CD4-positive, alpha-beta memory T cell (primary cell): ENCODE measurements around the gene ADGRA3. TPM values are rescaled to one million over a fixed set of nuclear protein-coding genes. Genes with fewer than 3 reads are reported as not detected.
"Not testable (repeated sequence)": the region's sequence is repeated elsewhere in the genome, so short reads cannot be mapped to it uniquely, and the experiment has no call there.

Source experiments
- CTCF ChIA-PET: fragments of 350-600 bp; sonication (Branson Sonifier 250); formaldehyde crosslinking; loops from one replicate; lab custom pipeline; 2021; ENCODE audit warnings: inconsistent platforms; ENCODE audit not compliant: partially characterized antibody; lab: Charles Lee
- POLR2A ChIA-PET: fragments of 350-600 bp; sonication (Branson Sonifier 250); formaldehyde crosslinking; loops from one replicate; lab custom pipeline; 2021; ENCODE audit not compliant: partially characterized antibody; lab: Charles Lee
- DNase-seq, 5 donors: peaks; one replicate each; pipeline versions ENCODE4 v3.0.0 to v3.0.0-alpha.2; 2020 to 2022; ENCODE audit warnings: mixed read lengths in 1 of 5
- H3K27ac ChIP-seq: one replicate; pipeline ENCODE4 v1.7.0; 2013; ENCODE audit warnings: low read depth, low read length
- H3K27me3 ChIP-seq: 2 replicates; pipeline ENCODE4 v1.7.0; 2013; ENCODE audit warnings: mild to moderate bottlenecking, low read length, moderate library complexity; ENCODE audit not compliant: insufficient read depth
- H3K36me3 ChIP-seq: 2 replicates; pipeline ENCODE4 v1.7.0; 2013; ENCODE audit warnings: mild to moderate bottlenecking, low read length, moderate library complexity; ENCODE audit not compliant: insufficient read depth
- H3K4me1 ChIP-seq: 2 replicates; pipeline ENCODE4 v1.7.0; 2013; ENCODE audit warnings: mild to moderate bottlenecking, low read length, moderate library complexity; ENCODE audit not compliant: insufficient read depth
- H3K4me3 ChIP-seq, 2 donors: one replicate each; pipeline ENCODE4 v1.7.0; 2013; ENCODE audit warnings: low read length in 2 of 2, mild to moderate bottlenecking in 1 of 2
- H3K9me3 ChIP-seq, 2 donors: one replicate each; pipeline ENCODE4 v1.7.0; 2013; ENCODE audit warnings: low read length in 2 of 2, control low read depth in 1 of 2; ENCODE audit not compliant: control insufficient read depth in 1 of 2
- H3K27ac Mint-ChIP-seq, 7 donors: one replicate each; pipeline ENCODE4 v1.8.0; 2020 to 2021; ENCODE audit warnings: mixed read lengths in 7 of 7, mild to moderate bottlenecking in 6 of 7, inconsistent platforms in 3 of 7, moderate library complexity in 3 of 7
- H3K27me3 Mint-ChIP-seq, 2 donors: one replicate each; pipeline ENCODE4 v1.8.0; 2020 to 2021; ENCODE audit warnings: mixed read lengths in 2 of 2
- H3K36me3 Mint-ChIP-seq, 2 donors: one replicate each; pipeline ENCODE4 v1.8.0; 2020 to 2021; ENCODE audit warnings: mixed read lengths in 2 of 2, inconsistent platforms in 1 of 2, mild to moderate bottlenecking in 1 of 2
- H3K4me1 Mint-ChIP-seq, 4 donors: one replicate each; pipeline ENCODE4 v1.8.0; 2020 to 2021; ENCODE audit warnings: mixed read lengths in 4 of 4, mild to moderate bottlenecking in 1 of 4
- H3K4me3 Mint-ChIP-seq, 8 donors: one replicate each; pipeline ENCODE4 v1.8.0; 2020 to 2021; ENCODE audit warnings: mixed read lengths in 8 of 8, mild to moderate bottlenecking in 7 of 8, moderate library complexity in 6 of 8, inconsistent platforms in 3 of 8
- H3K9me3 Mint-ChIP-seq, 8 donors: one replicate each; pipeline ENCODE4 v1.8.0; 2020 to 2021; ENCODE audit warnings: mixed read lengths in 8 of 8, mild to moderate bottlenecking in 5 of 8, inconsistent platforms in 3 of 8, moderate library complexity in 1 of 8
- intact Hi-C: fragments of 100-400 bp; cut with micrococcal nuclease; formaldehyde crosslinking; loops from one replicate; pipeline ENCODE4 v1.15.1; 2023
- polyA plus RNA-seq, 2 donors: library from polyadenylated mRNA; unstranded; fragments of 300-500 nt; fragmentation: Illumina TruSeq; gene quantifications; one replicate each; pipeline ENCODE4 v1.2.3, GENCODE V29; 2021
- total RNA-seq, 2 experiments: library from RNA; stranded (reverse); gene quantifications; one replicate each; pipeline ENCODE4 v1.2.3, GENCODE V29; 2021

ADGRA3 gene
- total and polyA plus RNA-seq, 4 experiments from 2014 or later = 0.09 to 0.30 (median 0.20) TPM; not detected in 1

DNA sequence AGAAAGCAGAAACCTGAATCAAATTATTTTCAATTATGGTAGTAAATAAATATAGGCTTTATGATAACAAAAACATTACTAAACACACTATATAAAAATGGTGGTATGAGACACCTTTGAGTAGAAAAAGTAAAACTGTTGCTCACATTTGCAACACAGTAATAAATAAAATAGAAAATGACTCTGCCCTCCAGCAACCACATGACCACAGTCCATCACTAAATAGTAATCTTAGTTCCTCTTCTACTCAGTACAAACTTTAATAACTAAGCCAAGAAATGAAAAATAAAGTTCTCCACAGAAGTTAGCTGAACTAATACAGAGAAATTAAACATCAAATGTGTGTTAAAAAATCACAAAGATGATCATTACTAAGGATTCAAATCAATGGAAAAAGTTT lies 108.5 kb downstream of the ADGRA3 start:
- H3K36me3 ChIP-seq = no peaks in the 10 kb centered on the region
- no peak overlapping the region for H3K4me3 ChIP-seq
- H3K27me3 Mint-ChIP-seq = no peaks in the 10 kb centered on the region
- H3K4me1 Mint-ChIP-seq = no peaks in the 10 kb centered on the region
- H3K9me3 Mint-ChIP-seq = peaks cover 0 to 11% (median under 1%) of the 10 kb centered on the region in 8 donors
- H3K9me3 ChIP-seq = no peaks in the 10 kb centered on the region
- no peak overlapping the region for H3K27ac Mint-ChIP-seq
- H3K4me3 Mint-ChIP-seq = no peak overlapping the region
- DNase-seq = no peak
- ChIA-PET POLR2A (no interaction called here), CTCF (interaction anchor here (1.1 kb wide), 1 partner anchor 283 kb away, joined by 3 read pairs; no protein-coding TSS in a partner anchor)
- no peaks in the 10 kb centered on the region for H3K4me1 ChIP-seq
- H3K36me3 Mint-ChIP-seq = no peaks in the 10 kb centered on the region
- H3K27me3 ChIP-seq = no peaks in the 10 kb centered on the region
- intact Hi-C loops = no loop called here
- no peak overlapping the region for H3K27ac ChIP-seq

DNA sequence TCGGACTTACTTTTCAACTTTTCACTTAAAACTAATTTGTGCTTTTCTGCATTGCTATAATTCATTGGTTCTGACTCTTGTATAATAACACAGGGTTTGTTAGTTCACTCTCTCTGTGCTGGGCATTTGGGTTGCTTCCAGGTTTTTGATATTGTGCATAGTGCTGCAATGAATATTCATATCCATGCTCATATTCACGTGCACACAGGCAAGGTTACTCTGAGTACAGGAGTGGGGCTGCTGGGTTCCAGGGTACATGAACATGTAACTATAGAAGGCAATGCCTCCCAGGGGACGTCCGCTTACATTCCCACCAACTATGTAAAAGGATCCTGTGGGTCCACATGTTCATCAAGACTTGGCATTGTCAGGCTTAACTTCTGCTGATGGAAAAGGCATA lies 117.2 kb downstream of the ADGRA3 start:
- Mint-ChIP-seq H3K9me3 (peaks cover 0 to 15% (median 3%) of the 10 kb centered on the region in 8 donors), H3K4me3 (no peak overlapping the region), H3K27me3 (no peaks in the 10 kb centered on the region), H3K4me1 (no peaks in the 10 kb centered on the region), H3K27ac (no peak overlapping the region), H3K36me3 (no peaks in the 10 kb centered on the region)
- no peaks in the 10 kb centered on the region for H3K9me3 ChIP-seq
- H3K36me3 ChIP-seq = no peaks in the 10 kb centered on the region
- no peak overlapping the region for H3K4me3 ChIP-seq
- ChIA-PET POLR2A (no interaction called here), CTCF (no interaction called here)
- H3K27me3 ChIP-seq = no peaks in the 10 kb centered on the region
- intact Hi-C loops = no loop called here
- no peak for DNase-seq
- no peaks in the 10 kb centered on the region for H3K4me1 ChIP-seq
- no peak overlapping the region for H3K27ac ChIP-seq

DNA sequence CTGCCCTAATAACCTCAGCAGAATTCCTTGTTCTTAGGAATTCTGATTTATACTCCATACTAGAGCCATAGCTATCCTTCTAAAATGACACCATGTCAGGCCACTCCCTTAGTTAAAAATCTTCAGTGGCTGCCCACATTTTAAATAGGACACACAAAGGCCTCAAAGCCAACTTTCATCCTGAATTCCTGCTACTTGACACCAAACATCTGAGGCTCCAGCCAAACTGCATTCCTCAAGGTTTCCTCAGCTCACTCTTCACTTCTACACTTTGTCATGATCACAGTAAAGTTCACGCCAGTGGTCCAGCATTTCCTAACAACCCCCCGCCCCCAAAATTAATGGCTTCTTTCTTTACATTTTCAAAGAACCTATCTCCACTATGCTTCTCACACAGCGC lies 124.3 kb downstream of the ADGRA3 start:
- CTCF ChIA-PET = interaction anchor here (1.2 to 1.6 kb wide), 2 partner anchors 14 to 603 kb away, joined by 3 to 5 read pairs; no protein-coding TSS in a partner anchor

DNA sequence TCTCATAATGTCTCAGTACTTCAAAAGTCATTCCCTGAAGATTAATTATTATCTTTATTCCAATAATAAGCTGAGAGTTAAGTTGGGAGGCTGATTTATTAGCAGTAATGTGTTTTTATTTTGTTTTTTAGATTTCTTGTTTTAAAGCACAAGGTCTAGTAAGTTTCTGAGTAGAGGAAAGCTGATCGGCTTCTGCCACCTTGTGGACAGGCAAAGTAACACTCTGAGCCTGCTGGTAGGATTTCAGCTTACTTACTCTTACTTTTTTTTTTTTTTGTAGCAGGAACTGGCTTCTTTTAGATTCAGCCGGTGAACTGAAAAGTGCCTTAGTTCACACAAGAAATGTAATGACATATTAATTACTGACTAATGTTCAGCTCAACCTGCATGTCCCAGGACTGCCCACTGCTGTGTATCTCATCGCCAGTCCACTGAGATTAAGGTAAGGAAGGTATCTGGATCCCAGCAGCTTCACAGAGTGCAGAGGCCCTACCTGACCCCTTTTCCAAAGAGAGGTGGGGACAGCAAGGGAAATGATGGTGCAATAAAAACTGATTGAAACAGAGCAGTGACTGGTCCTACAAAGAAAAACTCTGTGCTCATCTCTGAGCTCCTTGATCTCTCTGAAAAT lies 126.5 kb downstream of the ADGRA3 start:
- Mint-ChIP-seq H3K4me3 (no peak overlapping the region), H3K36me3 (no peaks in the 10 kb centered on the region), H3K4me1 (no peaks in the 10 kb centered on the region), H3K27ac (no peak overlapping the region), H3K9me3 (peaks cover 0 to 5% (median 0%) of the 10 kb centered on the region in 8 donors), H3K27me3 (no peaks in the 10 kb centered on the region)
- no peaks in the 10 kb centered on the region for H3K36me3 ChIP-seq
- H3K27me3 ChIP-seq = no peaks in the 10 kb centered on the region
- peak in 2 of 5 donors; percentile 5 to 18 for DNase-seq
- H3K27ac ChIP-seq = no peak overlapping the region
- ChIA-PET POLR2A (no interaction called here), CTCF (interaction anchor here (0.7 to 2.8 kb wide), 3 partner anchors 21 to 600 kb away, joined by 3 to 29 read pairs (median 8); no protein-coding TSS in a partner anchor)
- no peaks in the 10 kb centered on the region for H3K4me1 ChIP-seq
- intact Hi-C loops = no loop called here
- no peaks in the 10 kb centered on the region for H3K9me3 ChIP-seq
- H3K4me3 ChIP-seq = no peak overlapping the region

More for the DNA sequence above, 124.3 kb downstream of the ADGRA3 start:
- H3K27me3 Mint-ChIP-seq = no peaks in the 10 kb centered on the region
- DNase-seq = no peak
- Histone ChIP-seq H3K36me3 (no peaks in the 10 kb centered on the region), H3K27ac (no peak overlapping the region), H3K9me3 (no peaks in the 10 kb centered on the region), H3K27me3 (no peaks in the 10 kb centered on the region), H3K4me1 (no peaks in the 10 kb centered on the region), H3K4me3 (no peak overlapping the region)
- no peak overlapping the region for H3K27ac Mint-ChIP-seq
- H3K4me1 Mint-ChIP-seq = no peaks in the 10 kb centered on the region
- H3K9me3 Mint-ChIP-seq = peaks cover 0 to 5% (median 0%) of the 10 kb centered on the region in 8 donors
- H3K36me3 Mint-ChIP-seq = no peaks in the 10 kb centered on the region
- intact Hi-C loops = no loop called here
- no peak overlapping the region for H3K4me3 Mint-ChIP-seq
- POLR2A ChIA-PET = no interaction called here

DNA sequence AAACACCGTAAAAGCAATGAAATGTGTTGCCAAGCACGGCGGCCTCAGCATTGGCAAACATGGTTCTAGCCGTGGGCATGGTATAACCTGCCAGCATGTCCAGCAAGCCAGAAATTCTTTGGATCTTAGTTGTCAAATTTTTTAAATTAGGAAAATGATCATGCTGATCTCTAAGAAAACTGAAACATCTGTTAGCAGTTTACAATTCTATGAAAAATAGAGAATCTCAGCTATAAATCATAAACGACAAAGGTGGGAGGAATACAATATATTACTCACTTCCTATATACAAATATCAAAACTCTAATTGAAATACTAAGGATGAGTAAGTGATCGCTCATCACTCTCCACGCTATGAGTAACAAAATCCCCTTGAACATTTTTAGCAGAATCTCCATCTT lies 130.3 kb downstream of the ADGRA3 start:
- POLR2A ChIA-PET = no interaction called here
- Mint-ChIP-seq H3K4me3 (no peak overlapping the region), H3K36me3 (no peaks in the 10 kb centered on the region), H3K4me1 (no peaks in the 10 kb centered on the region), H3K27ac (no peak overlapping the region), H3K27me3 (no peaks in the 10 kb centered on the region), H3K9me3 (peaks cover 0 to 5% (median 0%) of the 10 kb centered on the region in 8 donors)
- Histone ChIP-seq H3K27me3 (no peaks in the 10 kb centered on the region), H3K9me3 (no peaks in the 10 kb centered on the region), H3K4me3 (no peak overlapping the region), H3K4me1 (no peaks in the 10 kb centered on the region), H3K27ac (no peak overlapping the region), H3K36me3 (no peaks in the 10 kb centered on the region)
- no peak for DNase-seq
- intact Hi-C loops = no loop called here
- CTCF ChIA-PET = no interaction called here

DNA sequence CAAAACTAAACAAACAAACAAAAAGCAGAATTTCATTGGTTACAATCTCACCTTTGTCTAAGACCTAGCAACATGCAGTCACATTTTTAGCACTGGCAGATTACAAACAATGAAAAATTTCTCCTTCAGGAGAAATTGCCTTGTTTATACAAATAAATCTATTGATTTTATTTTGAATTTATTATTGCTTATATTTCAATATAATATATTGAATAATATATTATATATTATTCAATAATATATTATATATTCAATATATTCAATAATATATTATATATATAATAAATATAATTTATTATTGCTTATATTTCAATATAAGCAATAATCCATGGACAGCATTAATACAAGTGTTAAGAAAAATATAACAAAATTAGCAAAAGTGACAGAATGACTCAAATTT lies 131.7 kb downstream of the ADGRA3 start:
- POLR2A ChIA-PET = no interaction called here
- intact Hi-C loops = no loop called here
- Histone ChIP-seq H3K36me3 (no peaks in the 10 kb centered on the region), H3K4me3 (no peak overlapping the region), H3K27me3 (no peaks in the 10 kb centered on the region), H3K9me3 (no peaks in the 10 kb centered on the region), H3K4me1 (no peaks in the 10 kb centered on the region), H3K27ac (no peak overlapping the region)
- Mint-ChIP-seq H3K9me3 (peaks cover 0 to 8% (median 0%) of the 10 kb centered on the region in 8 donors), H3K27me3 (no peaks in the 10 kb centered on the region), H3K4me1 (no peaks in the 10 kb centered on the region), H3K4me3 (no peak overlapping the region), H3K36me3 (no peaks in the 10 kb centered on the region), H3K27ac (no peak overlapping the region)
- DNase-seq = no peak
- CTCF ChIA-PET = no interaction called here

DNA sequence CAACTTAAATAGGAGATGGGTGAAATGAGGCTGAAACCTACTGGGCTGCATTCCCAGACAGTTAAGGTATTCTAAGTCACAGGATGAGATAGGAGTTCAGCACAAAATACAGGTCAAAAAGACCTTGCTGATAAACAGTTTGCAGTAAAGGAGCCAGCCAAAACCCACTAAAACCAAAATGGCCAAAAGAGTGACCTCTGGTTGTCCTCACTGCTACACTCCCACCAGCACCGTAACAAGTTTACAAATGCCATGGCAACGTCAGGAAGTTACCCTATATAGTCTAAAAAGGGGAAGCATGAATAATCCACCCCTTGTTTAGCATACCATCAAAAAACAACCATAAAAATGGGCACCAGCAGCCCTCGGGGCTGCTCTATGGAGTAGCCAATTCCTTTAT lies 133.7 kb downstream of the ADGRA3 start:
- intact Hi-C loops, H3K27ac ChIP-seq: not testable (repeated sequence)

More for the DNA sequence above, 133.7 kb downstream of the ADGRA3 start:
- H3K4me3 ChIP-seq, H3K27me3 ChIP-seq, H3K4me3 Mint-ChIP-seq, H3K27me3 Mint-ChIP-seq, H3K4me1 Mint-ChIP-seq, CTCF ChIA-PET, POLR2A ChIA-PET, DNase-seq, H3K4me1 ChIP-seq, H3K36me3 Mint-ChIP-seq, H3K36me3 ChIP-seq, H3K27ac Mint-ChIP-seq, H3K9me3 ChIP-seq: not testable (repeated sequence)
- peaks cover 0 to 13% (median 1%) of the 10 kb centered on the region in 8 donors for H3K9me3 Mint-ChIP-seq
